ENCODE results near the gene DLL4.

Gene DLL4

DNA sequence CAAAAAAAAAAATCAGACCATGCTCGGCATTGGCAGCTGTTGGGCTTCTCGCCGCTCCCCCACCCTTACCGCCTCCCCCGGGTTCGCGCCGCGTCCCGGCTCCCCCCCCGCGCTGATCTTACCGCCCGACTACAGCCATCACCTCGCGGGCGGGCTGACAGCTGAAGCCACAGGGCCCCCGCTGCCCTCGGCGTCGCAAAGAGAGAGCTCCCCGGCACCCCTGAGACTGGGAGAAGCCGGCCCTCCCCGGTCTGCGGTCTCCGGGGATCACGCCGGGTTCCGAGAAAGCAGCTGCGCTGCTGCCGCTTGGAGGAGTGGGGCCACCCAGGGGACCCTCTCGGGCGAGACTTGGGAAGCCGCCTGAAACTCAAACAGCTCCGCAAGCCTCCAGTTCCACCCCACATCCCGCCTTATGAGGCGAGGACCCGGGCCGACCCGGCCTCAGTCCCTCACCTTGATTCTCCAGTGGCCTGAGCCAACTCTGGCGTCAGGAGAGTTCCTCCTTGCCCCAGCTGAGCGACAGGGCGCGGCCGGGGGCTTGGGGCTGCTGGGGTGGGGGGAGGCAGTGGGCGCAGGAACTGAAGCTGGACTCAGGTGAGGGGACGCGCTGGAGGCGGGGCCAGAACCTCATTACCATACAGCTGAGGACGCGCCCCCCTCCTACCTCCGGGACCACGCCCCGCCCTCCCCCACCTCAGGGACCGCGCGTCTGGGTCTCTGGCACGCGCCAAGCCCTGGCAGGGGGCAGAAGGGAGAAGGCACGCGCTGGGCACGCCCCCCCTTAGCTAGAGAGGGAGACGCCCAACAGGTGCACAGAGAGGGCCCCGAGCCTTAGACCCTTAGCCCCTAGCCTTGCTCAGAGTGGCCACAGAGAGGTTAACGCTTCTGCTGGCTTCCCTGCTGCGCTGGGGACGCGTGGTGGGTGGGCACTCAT is 1.0 kb upstream of the DLL4 start:
- peak; percentile 46 to 53 for DNase-seq

DNA sequence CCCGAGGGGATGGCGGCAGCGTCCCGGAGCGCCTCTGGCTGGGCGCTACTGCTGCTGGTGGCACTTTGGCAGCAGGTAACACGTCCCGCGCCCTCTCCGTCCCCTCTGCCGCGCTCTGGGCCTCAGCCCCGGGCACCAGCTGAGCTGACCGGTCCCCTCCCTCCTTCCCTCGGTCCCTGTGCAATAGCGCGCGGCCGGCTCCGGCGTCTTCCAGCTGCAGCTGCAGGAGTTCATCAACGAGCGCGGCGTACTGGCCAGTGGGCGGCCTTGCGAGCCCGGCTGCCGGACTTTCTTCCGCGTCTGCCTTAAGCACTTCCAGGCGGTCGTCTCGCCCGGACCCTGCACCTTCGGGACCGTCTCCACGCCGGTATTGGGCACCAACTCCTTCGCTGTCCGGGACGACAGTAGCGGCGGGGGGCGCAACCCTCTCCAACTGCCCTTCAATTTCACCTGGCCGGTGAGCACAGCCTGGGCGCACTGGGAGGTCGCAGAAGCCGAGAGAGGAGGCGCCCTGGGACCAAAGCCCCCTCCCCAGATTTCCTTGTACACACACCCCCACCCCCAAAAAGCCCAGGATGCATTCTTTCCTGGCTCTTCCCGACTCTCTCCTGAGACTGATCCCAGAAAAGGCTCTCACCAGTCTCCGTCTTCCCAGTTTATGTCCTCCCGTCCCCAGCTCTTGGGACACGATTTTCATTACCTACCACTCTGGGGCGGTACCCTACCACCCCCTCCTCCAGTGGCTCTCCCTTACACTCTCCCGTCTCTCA is 705 bp downstream of the DLL4 start:
- DNase-seq: peak in 1 of 2 experiments; percentile 26

DNA sequence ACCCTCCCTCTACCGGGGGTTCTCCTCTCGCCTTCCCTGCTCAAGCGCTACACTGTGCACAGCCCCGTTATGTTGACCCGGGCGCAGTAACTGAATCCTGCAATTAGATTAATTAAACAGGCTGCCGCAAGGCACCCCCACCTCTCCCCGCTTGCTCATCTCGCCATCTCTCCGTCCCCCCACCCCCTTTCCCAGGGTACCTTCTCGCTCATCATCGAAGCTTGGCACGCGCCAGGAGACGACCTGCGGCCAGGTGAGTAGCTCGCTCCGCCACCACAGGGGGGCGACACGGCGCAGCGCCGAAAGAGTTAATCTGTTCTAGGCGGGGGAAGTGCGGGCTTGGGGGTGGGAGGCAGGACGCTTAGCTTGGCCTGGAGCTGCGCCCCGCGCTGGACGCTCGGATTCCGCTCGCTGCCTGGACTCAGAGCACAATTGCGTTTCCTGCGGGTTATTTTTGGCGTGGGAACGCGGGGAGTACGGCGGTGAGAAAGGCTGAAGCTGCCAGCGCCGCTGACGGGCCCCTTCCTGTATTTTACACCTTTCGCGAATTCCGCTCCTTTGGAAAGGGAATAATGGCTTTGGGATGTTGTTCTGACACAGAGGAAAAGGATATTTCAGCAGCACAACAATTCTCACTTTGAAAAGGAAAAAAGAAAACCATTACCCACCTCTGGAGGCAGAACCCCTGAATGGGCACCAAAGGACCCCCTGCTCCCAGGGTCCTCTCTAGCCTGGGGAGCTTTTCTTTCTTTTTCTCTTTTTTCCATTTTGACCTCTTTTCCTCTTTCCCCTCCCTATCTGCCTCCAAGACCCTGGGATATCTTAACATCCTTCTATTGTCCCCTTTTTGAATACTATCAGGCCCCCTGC is 1.5 kb downstream of the DLL4 start:
- peak; percentile 64 to 76 for DNase-seq

GRCh38 chr15:40931300-40932142 is 2.4 kb downstream of the DLL4 start:
- DNase-seq: no peak

DNA sequence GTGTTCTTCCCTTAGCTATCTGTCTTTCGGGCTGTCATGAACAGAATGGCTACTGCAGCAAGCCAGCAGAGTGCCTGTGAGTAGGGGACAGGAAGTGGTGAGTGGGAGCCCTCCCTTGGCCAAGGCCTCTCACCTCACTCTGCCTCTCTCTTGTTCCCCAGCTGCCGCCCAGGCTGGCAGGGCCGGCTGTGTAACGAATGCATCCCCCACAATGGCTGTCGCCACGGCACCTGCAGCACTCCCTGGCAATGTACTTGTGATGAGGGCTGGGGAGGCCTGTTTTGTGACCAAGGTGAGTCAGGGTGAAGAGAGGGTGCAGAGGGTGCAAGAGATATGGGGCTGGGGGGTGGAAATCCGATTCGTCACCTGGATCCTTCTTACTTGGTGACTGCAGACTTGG is 3.0 kb downstream of the DLL4 start:
- no peak for DNase-seq

GRCh38 chr15:40932649-40933516 is 3.7 kb downstream of the DLL4 start:
- DNase-seq: no peak

DNA sequence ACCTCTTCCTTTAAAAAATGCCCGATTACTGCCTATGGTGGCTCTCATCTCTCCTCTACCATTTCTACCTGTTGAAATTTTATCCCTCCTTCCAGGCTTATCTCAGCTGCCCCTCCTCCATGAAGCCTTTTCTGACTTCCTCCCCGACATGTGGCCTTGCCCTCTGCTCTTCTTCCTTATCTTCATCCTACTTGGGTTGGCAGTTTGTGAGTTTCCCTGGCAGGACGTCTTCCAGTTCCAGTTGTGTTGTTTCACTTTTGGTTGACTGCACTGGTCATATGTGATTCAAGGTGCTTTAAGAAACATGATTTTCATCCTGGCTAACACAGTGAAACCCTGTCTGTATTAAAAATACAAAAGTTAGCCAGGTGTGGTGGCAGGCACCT is 4.4 kb downstream of the DLL4 start:
- no peak for DNase-seq

DNA sequence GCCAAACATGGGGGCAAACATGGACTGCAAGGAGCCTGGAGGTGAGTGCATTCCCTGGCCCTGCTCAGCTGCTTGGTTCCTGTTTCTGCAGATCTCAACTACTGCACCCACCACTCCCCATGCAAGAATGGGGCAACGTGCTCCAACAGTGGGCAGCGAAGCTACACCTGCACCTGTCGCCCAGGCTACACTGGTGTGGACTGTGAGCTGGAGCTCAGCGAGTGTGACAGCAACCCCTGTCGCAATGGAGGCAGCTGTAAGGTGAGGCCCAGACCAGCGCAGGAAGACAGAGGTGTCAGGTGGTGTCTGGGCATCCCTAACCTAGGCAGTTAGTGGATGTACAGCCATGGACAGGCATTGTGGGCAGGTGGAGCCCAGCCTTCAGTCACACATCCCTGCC is 5.3 kb downstream of the DLL4 start:
- DNase-seq: no peak

- no peak for DNase-seq
Observed at GRCh38 chr15:40936234-40936708, 7.1 kb downstream of the DLL4 start.

DNA sequence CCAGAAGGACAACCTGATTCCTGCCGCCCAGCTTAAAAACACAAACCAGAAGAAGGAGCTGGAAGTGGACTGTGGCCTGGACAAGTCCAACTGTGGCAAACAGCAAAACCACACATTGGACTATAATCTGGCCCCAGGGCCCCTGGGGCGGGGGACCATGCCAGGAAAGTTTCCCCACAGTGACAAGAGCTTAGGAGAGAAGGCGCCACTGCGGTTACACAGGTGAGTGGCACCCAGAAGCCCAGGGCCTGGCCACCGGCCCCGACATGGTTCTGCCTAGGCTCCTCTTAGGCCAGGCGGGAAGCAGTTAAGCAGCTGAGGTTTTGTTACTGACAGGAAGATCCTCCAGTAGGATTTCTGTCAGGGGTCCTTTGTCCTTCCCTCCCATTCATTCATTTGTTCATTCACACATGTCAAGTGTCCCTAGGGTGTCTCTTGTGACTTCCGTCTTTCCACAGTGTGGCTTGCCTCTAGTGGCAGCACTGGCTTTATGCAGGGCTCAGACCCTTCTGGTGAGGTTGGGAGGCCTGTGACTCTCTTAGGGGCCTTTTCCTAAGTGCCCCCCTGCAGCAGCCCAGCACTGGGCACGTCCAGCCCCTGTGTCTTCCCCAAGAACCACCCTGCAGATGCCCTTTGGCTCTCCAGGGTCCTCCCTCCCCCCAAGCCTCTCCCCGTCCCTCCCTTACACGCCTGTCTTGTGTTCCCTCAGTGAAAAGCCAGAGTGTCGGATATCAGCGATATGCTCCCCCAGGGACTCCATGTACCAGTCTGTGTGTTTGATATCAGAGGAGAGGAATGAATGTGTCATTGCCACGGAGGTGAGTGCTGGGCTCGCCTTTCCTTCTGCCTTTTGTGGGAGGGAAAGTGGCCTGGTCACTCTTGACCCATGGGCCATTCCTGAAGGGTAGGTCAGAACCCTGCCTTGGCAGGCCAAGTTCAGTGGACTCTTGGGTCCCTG is 7.8 kb downstream of the DLL4 start:
- DNase-seq: no peak

DNA sequence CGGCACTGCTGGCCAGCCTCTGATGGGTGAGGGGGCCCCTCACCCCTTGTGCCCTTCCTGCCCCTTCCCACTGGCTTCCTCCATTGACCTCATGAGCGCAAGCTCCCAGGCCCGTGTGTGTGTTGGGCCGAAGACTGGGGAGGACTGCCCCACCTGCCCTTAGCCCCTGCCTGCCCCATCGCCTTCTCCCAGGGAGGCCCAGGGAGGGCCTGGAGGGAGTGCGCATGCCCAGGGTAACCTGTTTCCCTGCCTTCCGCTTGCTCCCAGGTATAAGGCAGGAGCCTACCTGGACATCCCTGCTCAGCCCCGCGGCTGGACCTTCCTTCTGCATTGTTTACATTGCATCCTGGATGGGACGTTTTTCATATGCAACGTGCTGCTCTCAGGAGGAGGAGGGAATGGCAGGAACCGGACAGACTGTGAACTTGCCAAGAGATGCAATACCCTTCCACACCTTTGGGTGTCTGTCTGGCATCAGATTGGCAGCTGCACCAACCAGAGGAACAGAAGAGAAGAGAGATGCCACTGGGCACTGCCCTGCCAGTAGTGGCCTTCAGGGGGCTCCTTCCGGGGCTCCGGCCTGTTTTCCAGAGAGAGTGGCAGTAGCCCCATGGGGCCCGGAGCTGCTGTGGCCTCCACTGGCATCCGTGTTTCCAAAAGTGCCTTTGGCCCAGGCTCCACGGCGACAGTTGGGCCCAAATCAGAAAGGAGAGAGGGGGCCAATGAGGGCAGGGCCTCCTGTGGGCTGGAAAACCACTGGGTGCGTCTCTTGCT is 8.8 kb downstream of the DLL4 start:
- no peak for DNase-seq

DNA sequence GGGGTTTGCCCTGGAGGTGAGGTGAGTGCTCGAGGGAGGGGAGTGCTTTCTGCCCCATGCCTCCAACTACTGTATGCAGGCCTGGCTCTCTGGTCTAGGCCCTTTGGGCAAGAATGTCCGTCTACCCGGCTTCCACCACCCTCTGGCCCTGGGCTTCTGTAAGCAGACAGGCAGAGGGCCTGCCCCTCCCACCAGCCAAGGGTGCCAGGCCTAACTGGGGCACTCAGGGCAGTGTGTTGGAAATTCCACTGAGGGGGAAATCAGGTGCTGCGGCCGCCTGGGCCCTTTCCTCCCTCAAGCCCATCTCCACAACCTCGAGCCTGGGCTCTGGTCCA is 9.4 kb downstream of the DLL4 start:
- no peak for DNase-seq

GRCh38 chr15:40940296-40940801 is 11.2 kb downstream of the DLL4 start:
- DNase-seq: no peak

GRCh38 chr15:40941068-40941527 is 12.0 kb downstream of the DLL4 start:
- no peak for DNase-seq

- peak; percentile 40 to 68 for DNase-seq
Observed at GRCh38 chr15:40941528-40942336, 12.6 kb downstream of the DLL4 start.

DNA sequence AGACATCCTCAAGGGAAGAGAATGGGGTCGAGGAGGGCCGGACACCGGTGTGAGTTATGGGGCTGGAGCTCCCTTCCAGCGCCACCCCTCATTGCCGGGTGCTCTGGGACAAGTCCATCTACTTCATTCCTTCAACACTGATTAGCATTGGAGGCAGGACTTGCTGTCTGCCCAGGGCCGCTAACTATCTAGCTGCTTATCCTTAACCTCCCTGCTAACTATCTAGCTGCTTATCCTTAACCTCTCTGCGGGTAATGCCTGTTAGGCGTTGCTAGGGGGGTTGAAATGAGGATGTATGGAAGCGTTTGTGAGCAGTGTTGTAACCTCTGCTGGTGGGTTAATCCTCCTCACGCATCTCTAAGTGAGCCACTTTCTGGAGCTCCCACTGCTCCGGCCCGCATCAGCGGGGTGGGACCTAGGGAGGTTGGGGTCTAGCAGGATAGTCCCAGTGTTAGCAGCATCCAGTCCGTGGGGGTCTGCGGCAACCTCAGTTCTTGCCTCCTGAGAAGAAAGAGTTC is 13.3 kb downstream of the DLL4 start:
- no peak for DNase-seq

GRCh38 chr15:40942878-40943277 is 13.7 kb downstream of the DLL4 start:
- DNase-seq: no peak
